ENCODE results near the gene MTX1.
"Not testable (repeated sequence)": the region's sequence is repeated elsewhere in the genome, so short reads cannot be mapped to it uniquely, and the experiment has no call there.

The MTX1 gene

DNA sequence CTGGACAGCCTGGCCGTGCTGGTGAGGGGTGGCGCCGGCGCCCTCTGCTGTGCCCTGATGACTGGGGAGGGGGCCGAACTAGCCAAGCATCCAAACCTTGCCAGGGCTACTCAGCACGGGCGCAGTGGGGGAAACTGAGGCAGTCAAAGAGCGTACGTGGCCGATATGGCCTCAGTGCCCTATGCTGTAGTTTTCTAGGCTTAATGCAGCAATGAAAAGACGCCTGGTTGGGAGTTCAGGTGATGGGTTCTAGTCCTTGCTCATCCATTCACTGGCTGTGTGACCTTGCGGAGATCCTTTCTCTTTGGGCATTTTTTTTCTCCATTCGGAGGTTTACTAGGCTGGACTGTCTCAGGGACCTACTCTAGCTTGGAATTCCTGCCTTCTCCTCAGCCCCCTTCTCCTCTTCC is 822 bp downstream of the MTX1 start:
- no peak for DNase-seq

DNA sequence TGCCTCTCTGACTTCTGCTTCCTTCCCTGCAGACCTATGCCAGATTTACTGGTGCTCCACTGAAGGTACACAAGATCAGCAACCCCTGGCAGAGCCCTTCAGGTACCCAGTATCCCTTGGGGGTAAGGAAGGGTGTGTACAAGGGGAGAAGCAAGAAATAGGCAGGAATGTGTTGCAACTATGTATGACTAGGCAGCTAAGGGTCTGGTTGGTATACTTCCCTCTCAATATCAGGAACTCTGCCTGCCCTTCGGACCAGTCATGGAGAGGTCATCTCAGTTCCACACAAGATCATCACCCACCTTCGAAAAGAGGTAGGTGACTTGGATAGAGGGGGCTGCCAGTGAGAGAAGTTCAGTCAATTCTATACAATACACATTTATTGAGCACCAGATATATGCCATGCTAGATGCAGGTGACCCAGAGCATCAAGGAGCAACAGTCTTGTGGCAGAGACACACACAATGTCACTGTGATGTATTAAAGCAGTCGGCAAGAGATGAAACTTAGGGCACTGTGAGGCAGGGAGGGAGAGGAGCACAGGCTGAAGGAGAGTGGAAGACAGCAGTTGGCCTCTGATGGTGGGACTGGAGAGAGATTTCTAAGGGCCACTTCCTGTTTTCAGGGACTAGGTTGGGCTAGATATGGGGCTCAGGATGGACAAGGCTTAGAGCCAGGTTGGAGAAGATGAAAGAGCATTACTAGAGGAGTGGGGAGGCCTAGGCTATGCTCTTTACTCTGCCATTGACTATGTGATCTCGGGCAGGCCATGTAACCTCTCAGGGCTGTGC is 2.0 kb downstream of the MTX1 start:
- no peak for DNase-seq

DNA sequence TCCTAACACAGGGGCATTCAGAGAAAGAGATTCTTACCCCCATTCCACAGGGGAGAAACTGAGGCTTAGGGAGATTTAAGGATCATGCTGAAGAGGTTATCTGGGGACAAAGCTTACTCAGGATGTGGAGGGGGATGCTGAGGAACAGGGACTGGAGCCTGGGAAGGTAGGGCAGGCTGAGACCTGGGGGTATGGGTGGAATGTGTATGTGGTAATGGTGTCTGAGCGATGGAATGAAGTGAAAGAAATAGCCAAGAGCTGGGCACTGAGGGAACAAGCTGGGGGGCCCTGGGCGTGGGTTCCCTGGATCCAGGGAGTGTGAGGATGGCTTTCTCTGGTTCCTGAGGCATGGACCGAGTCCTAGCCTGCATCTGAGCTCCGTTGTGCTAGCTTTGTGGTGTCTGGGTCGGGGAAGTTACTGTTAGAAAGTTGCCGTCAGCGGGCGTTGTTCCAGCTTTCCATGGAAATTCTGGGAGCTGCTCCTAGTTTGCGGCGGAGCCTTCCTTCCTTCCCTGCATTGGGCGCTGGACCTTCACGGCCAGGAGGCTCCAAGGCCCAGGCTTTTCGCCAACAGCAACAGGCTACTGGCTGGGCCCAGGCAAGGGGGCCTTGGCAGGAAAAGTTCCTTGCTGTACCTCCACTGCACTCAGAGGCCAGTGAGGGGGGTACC is 3.0 kb downstream of the MTX1 start:
- not testable (repeated sequence) for DNase-seq

DNA sequence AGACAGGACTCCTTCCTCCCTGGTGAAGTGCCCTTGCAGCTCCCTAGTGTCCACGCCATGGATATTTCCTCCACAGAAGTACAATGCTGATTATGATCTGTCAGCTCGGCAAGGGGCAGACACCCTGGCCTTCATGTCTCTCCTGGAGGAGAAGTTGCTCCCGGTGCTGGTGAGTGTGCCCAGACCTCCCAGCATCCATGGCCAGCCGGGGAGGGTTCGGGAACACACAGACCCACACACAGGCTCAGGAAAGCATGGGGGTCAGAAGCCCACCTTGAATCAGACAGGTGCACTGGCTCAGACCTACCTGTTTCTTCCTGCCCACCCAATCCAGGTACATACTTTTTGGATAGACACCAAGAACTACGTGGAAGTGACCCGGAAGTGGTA is 3.6 kb downstream of the MTX1 start:
- DNase-seq: not testable (repeated sequence)

DNA sequence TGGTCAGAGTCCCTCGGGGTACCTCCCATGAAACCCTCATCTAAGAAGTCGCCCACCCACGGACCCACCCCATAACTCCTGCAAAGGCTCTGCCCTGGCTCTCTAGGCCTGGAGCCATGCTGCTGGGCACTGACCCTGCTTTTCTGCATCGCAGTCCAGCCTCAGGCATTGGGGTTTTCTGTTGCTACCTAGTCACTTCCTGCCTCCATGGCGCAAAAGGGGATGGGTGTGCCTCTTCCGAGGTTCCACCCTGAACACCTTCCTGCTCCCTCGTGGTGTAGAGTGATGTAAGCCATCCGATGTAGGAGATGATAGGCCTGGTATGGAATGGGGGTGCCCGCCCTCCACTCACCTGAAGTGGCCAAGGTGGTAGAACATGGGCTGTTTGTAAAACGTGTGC is 6.2 kb downstream of the MTX1 start:
- DNase-seq: not testable (repeated sequence)

DNA sequence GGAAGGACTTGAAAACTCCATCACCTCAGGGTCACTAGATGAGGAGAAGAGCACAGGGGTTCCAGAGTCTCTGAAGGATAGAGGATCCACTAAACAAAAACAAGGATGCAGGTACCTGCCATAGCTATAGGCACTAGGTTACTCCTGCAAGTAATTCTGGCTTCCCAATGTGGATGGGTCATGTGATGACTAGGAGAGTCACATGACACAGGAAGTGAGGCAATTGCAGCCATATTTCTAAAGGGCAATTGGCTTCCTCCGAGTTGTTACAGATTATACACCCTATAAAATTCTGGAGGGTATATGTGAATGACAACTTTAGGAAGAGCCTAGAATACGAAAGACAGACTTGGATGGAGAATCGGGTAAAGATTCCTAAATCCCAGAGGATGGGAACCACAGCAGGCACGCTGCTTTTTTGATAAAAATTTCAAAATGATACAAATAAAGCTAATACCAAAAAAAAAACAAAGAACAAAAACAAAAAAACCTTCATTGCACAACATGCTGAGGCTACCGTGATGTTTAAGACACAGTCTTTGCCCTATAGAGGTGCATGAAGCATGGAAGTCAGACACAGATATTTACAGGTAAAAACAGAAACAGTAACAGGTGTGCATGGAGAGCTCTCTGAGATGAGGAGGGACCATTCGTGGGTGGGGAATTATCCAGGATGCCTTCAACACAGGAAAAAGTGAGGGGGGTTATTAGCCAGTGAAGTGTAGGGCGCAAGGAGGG is 10.5 kb downstream of the MTX1 start:
- DNase-seq: peak; percentile 79

DNA sequence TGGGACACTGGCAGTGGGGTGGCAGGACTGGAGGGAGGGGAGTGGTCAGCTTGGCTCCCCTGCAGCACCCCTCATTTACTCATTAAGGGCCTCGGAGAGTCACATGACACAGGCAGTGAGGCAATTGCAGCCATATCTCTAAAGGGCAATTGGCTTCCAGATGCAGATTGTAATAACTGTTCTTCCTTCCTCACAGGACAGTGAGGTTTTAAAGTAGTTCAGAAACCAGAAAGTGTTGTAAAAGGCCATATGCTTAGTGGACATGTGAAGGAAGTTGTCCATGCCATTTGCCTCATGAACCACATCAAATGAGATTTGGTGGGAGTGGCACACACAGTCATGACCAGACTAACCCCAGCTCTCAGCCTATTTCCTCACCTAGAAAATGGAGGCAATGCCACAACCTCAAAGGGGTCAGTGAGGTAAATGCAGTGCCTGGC is 11.1 kb downstream of the MTX1 start:
- peak; percentile 76 for DNase-seq

DNA sequence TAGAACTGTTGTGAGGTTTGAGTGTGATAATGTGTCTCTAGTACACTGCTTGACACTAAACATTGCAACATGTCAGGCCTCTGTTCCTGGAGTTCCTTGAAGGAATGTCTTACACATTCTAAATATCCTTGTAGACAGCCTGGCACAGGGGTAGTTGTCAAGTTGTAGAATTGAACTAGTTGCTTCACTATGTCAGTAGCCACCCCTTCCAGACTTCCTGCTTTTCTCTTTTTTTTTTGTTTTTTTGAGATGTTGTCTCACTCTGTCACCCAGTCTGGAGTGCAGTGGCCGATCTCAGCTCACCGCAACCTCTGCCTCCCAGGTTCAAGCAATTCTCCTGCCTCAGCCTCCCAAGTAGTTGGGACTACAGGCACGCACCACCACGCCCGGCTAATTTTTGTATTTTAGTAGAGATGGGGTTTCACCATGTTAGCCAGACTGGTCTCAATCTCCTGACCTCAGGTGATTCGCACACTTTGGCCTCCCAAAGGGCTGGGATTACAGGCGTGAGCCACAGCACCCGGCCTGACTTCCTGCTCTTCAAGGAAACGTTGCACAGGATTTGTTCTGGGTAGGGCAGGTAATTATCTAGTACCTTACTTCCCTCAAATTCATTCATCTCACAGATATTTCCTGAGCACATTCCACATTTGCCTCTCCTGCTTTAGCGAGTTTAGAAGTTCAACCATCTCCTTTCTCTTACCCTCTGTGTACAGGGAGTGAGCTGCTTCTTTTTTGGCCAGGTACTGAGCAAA is 11.9 kb downstream of the MTX1 start:
- DNase-seq: not testable (repeated sequence)

DNA sequence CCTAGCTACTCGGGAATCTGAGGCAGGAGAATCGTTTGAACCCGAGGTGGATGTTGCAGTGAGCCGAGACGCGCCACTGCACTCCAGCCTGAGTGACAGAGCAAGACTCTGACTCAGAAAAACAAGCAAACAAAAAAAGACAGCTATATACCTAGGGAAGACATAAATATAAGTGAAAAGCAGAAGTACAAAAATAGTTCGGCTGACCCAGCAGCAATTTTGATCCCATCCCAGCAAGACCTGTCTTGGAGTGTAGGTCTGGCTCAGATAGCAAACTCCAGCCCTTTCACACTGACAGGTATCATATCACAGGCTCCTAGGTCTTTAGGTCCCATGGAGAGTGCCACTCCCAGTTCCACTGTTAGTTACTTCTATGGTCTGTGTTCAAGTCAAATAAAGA is 14.6 kb downstream of the MTX1 start:
- no peak for DNase-seq

DNA sequence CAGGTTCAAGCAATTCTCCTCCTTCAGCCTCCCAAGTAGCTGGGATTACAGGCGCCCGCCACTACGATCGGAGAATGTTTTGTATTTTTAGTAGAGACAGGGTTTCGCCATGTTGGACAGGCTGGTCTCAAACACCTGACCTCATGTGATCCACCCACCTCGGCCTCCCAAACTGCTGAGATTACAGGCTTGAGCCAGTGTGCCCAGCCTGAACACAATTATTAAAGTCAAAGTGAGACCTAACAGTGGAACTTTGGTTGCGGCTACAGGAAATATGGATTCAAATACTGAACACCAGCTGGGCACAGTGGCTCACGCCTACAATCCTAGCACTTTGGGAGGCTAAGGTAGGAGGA is 16.9 kb downstream of the MTX1 start:
- DNase-seq: not testable (repeated sequence)

DNA sequence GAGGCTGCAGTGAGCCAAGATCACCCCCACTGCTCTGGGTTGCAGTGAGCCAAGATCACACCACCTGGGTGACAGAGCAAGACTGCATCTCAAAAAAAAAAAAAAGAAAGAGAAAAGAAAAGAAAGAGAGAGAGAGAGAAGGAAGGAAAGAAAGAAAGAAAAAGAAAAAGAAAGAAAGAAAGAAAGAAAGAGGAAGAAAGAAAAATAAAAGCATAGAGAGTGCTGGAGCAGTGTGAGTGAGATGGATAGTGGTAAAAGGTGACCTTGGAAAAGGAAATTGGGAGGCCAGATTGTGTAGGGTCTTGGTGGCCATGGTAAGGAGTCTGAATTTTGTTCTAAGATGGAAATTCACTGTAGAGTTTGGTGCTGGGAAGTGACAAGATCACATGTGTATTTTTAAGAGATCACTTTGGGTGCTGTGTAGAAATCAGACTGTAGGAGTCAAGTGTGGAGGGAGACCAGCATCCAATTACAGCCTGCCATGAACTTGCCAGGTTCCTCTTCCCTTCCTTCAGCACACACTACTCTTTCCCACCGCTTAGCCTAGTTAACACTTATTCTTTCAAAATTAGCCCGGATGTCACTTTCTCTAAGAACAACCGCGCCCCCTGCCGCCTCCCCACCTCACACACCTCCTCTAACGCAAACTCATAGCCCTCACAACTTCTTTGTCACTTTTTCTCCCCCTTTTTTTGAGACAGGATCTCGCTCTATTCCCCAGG is 17.9 kb downstream of the MTX1 start:
- peak; percentile 86 for DNase-seq

DNA sequence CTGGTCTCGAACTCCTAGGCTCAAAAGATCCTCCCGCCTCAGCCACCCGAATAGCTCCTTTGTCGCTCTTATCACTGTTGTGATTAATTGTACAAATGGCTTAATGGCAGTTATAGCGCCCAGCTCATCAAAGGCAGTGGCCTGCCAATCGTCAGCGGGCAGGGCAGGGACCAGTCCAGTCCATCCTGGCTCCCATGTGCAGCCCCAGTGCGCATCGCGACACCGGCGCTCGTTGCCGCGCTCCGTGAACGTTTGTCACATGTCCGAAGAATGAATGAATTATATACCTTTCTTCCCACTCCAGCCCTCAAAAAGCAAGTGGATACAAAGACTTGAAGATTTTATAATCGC is 18.4 kb downstream of the MTX1 start:
- DNase-seq: peak; percentile 86

DNA sequence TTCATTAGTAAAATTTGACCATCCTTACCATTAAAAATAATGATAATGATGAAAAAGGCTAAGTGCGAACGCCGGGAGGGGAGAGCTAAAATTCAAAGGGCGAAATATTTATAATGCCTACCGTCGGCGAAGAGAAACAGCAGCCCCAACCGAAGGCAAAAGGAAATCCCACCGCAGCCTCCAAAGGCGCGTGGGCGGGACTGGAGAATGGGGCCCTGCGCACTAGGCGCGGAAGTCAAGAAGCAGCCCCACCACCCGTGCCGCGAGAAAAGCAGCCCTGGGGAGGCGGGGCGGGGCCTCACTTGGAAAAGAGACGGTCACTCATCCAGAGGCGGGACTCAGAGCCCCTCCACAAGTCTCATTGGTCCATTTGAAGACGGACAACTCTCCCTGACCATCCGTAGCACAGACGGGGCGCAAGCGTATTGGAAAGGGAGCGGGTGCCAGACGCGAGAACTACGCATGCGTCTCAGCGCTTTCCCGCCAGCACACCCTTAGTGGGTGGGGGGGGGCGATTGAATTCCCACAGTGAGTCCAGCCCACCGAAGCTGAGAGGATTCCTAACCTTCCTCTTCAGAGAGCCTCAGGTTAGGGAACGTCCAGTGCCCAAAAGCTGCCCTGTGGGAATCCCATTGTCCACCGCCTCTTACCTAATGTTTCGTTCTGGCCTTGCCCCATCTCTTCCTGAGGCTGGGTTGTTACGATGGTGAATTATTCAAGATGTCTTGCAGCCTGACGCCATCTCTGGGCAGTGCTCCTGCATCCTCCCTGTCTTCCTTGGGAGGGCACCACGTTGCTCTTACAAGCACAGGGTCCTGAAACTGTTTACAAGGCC is 19.0 kb downstream of the MTX1 start:
- peak; percentile 99 for DNase-seq

DNA sequence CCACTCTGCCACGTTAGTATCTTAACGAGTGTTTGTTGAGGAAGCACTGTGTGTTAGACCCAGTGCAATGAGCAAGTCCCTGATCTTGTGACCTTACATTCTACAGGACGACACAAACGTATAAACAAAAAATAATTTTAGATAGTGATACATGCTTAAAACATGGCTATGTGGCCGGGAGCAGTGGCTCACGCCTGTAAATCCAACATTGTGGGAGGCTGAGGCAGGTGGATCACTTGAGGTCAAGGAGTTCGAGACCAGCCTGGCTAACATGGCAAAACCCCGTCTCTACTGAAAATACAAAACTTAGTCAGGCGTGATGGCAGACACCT is 19.6 kb downstream of the MTX1 start:
- no peak for DNase-seq

DNA sequence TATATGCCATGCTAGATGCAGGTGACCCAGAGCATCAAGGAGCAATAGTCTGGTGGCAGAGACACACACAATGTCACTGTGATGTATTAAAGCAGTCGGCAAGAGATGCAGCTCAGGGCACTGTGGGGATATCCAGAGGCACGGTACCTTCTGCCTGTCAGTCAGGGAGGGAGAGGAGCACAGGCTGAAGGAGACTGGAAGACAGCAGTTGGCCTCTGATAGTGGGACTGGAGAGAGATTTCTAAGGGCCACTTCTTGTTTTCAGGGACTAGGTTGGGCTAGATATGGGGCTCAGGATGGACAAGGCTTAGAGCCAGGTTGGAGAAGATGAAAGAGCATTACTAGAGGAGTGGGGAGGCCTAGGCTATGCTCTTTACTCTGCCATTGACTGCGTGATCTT is 22.8 kb downstream of the MTX1 start:
- DNase-seq: not testable (repeated sequence)

DNA sequence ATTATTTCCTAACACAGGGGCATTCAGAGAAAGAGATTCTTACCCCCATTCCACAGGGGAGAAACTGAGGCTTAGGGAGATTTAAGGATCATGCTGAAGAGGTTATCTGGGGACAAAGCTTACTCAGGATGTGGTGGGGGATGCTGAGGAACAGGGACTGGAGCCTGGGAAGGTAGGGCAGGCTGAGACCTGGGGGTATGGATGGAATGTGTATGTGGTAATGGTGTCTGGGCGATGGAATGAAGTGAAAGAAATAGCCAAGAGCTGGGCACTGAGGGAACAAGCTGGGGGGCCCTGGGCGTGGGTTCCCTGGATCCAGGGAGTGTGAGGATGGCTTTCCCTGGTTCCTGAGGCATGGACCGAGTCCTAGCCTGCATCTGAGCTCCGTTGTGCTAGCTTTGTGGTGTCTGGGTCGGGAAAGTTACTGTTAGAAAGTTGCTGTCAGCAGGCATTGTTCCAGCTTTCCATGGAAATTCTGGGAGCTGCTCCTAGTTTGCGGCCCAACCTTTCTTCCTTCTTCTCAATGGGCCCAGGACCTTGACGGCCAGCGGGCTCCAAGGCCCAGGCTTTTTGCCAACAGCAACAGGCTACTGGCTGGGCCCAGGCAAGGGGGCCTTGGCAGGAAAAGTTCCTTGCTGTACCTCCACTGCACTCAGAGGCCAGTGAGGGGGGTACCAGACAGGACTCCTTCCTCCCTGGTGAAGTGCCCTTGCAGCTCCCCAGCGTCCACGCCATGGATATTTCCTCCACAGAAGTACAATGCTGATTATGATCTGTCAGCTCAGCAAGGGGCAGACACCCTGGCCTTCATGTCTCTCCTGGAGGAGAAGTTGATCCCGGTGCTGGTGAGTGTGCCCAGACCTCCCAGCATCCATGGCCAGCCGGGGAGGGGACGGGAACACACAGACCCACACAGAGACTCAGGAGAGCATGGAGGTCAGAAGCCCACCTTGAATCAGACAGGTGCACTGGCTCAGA is 23.8 kb downstream of the MTX1 start:
- DNase-seq: not testable (repeated sequence)

DNA sequence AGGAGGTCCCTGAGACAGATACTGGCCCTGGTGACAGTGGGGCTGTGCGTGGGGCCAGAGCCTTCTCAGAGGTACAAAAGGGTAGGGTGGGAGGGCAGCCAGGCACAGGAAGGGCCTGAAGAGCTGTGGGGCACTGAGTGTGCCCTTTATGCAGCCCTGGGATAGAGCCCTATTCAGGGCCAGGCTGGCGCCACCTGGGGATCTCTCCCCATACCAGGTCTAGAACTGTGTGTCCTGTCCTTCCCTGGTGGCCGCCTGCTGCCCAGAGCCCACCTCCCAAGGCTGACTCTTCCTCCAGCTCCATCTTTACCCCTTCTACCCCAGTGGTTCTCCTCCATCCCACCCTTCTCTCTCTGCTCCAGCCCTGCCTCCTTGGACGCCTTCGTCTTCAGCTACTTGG is 25.0 kb downstream of the MTX1 start:
- not testable (repeated sequence) for DNase-seq

DNA sequence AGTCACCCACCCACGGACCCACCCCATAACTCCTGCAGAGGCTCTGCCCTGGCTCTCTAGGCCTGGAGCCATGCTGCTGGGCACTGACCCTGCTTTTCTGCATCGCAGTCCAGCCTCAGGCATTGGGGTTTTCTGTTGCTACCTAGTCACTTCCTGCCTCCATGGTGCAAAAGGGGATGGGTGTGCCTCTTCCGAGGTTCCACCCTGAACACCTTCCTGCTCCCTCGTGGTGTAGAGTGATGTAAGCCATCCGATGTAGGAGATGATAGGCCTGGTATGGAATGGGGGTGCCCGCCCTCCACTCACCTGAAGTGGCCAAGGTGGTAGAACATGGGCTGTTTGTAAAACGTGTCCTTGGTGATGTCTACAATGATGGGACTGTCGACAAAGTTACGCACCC is 26.9 kb downstream of the MTX1 start:
- DNase-seq: not testable (repeated sequence)

DNA sequence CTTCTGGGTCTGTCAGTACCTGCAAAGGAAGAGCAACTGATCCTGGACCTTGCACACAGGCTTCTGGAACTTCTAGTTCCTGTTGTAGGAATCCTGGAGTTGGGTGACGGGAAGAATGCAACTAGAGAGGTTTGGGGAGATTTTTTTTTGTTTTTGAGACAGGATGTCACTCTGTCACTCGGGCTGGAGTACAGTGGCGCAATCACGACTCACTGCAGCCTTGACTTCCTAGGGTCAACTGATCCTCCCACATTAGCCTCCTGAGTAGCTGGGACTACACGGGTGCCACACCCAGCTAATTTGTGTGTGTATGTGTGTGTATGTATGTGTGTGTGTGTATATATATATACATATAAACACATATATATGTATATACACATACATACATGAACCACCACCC is 28.0 kb downstream of the MTX1 start:
- DNase-seq: no peak

DNA sequence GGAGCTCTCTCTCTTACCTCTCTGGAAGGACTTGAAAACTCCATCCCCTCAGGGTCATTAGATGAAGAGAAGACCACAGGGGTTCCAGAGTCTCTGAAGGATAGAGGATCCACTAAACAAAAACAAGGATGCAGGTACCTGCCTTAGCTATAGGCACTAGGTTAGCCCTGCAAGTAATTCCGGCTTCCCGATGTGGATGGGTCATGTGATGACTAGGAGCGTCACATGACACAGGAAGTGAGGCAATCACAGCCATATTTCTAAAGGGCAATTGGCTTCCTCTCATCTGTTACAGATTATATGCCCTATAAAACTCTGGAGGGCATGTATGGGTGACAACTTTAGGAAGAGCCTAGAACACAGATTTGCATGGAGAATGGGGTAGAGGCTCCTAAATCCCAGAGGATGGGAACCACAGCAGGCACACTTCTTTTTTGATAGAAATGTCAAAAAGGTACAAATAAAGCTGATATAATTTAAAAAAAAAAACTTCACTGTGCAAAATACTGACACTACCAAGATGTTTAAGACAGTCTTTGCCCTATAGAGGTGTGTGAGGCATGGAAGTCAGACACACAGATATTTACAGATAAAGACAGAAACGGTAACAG is 32.7 kb downstream of the MTX1 start:
- peak; percentile 77 for DNase-seq

Data from NCI-H1105 treated with DMSO at 0.1 percent for 48 hours (cell line).